ENCODE measurements around the gene MAPK8.

Gene MAPK8

GRCh38 chr10:48384699-48384982, 78.2 kb downstream of the MAPK8 start:
- Histone ChIP-seq H3K9me3 (no peaks in the 10 kb centered on the region), H3K36me3 (no peaks in the 10 kb centered on the region), H3K27ac (no peak overlapping the region), H3K4me1 (ENCODE audit: control insufficient read depth in 1 of 2, insufficient read depth in 1 of 2, low read depth in 1 of 2, low read length in 1 of 2) (no peaks in the 10 kb centered on the region), H3K4me3 (ENCODE audit: low read depth in 1 of 2, low read length in 1 of 2) (no peak overlapping the region), H3K27me3 (no peaks in the 10 kb centered on the region)
- TF ChIP-seq CTCF (IDR thresholded peaks at IDR 0.05), result no peak

- Histone ChIP-seq H3K27me3 (no peaks in the 10 kb centered on the region), H3K27ac (no peak overlapping the region), H3K4me3 (ENCODE audit: low read depth in 1 of 2, low read length in 1 of 2) (no peak overlapping the region), H3K4me1 (ENCODE audit: control insufficient read depth in 1 of 2, insufficient read depth in 1 of 2, low read depth in 1 of 2, low read length in 1 of 2) (no peaks in the 10 kb centered on the region), H3K36me3 (no peaks in the 10 kb centered on the region), H3K9me3 (no peaks in the 10 kb centered on the region)
- TF ChIP-seq CTCF (IDR thresholded peaks at IDR 0.05), result no peak
Observed at GRCh38 chr10:48389272-48389671, 82.8 kb downstream of the MAPK8 start.

GRCh38 chr10:48389846-48390557, 83.5 kb downstream of the MAPK8 start:
- H3K27ac ChIP-seq, result no peak overlapping the region
- no peaks in the 10 kb centered on the region for H3K9me3 ChIP-seq
- no peak overlapping the region for H3K4me3 ChIP-seq (ENCODE audit: low read depth in 1 of 2, low read length in 1 of 2)
- H3K27me3 ChIP-seq, result no peaks in the 10 kb centered on the region
- no peak for TF ChIP-seq CTCF (IDR thresholded peaks at IDR 0.05)
- no peaks in the 10 kb centered on the region for H3K36me3 ChIP-seq
- H3K4me1 ChIP-seq (ENCODE audit: control insufficient read depth in 1 of 2, insufficient read depth in 1 of 2, low read depth in 1 of 2, low read length in 1 of 2), result no peaks in the 10 kb centered on the region

GRCh38 chr10:48390558-48390871, 84.0 kb downstream of the MAPK8 start:
- no peak for TF ChIP-seq CTCF (IDR thresholded peaks at IDR 0.05)
- Histone ChIP-seq H3K27ac (no peak overlapping the region), H3K4me1 (ENCODE audit: control insufficient read depth in 1 of 2, insufficient read depth in 1 of 2, low read depth in 1 of 2, low read length in 1 of 2) (no peaks in the 10 kb centered on the region)

GRCh38 chr10:48390933-48391845, 84.7 kb downstream of the MAPK8 start:
- no peak overlapping the region for H3K27ac ChIP-seq
- no peaks in the 10 kb centered on the region for H3K9me3 ChIP-seq
- no peaks in the 10 kb centered on the region for H3K4me1 ChIP-seq (ENCODE audit: control insufficient read depth in 1 of 2, insufficient read depth in 1 of 2, low read depth in 1 of 2, low read length in 1 of 2)
- no peaks in the 10 kb centered on the region for H3K27me3 ChIP-seq
- H3K36me3 ChIP-seq, result no peaks in the 10 kb centered on the region
- H3K4me3 ChIP-seq (ENCODE audit: low read depth in 1 of 2, low read length in 1 of 2), result no peak overlapping the region
- no peak for TF ChIP-seq CTCF (IDR thresholded peaks at IDR 0.05)

More at GRCh38 chr10:48390558-48390871, 84.0 kb downstream of the MAPK8 start:
- no peak overlapping the region for H3K4me3 ChIP-seq (ENCODE audit: low read depth in 1 of 2, low read length in 1 of 2)
- no peaks in the 10 kb centered on the region for H3K36me3 ChIP-seq
- H3K27me3 ChIP-seq, result no peaks in the 10 kb centered on the region
- no peaks in the 10 kb centered on the region for H3K9me3 ChIP-seq
